Limb (tissue), 2 donors: ENCODE data around the gene SYT3.

Experiments
- DNase-seq, 2 donors: peaks; one replicate each; pipeline ENCODE4 v3.0.0-alpha.2; 2016; ENCODE audit errors: extremely low spot score in 2 of 2

SYT3 gene

GRCh38 chr19:50662651-50663481, 23.2 kb upstream of the SYT3 start:
- DNase-seq, result no peak

GRCh38 chr19:50661766-50662650, 22.3 kb upstream of the SYT3 start:
- DNase-seq, result no peak

- no peak for DNase-seq
Measured at GRCh38 chr19:50661023-50661422, 21.3 kb upstream of the SYT3 start.

- DNase-seq, result no peak
Measured at GRCh38 chr19:50660088-50660366, 20.3 kb upstream of the SYT3 start.

- DNase-seq, result peak in 1 of 2 donors; percentile 43
Measured at GRCh38 chr19:50659318-50660087, 19.8 kb upstream of the SYT3 start.

GRCh38 chr19:50658441-50659317, 19.0 kb upstream of the SYT3 start:
- DNase-seq, result peak; percentile 34 to 90

GRCh38 chr19:50657712-50658440, 18.2 kb upstream of the SYT3 start:
- peak; percentile 79 to 95 for DNase-seq

- DNase-seq, result no peak
Measured at GRCh38 chr19:50657222-50657669, 17.6 kb upstream of the SYT3 start.

GRCh38 chr19:50654882-50655281, 15.2 kb upstream of the SYT3 start:
- no peak for DNase-seq

GRCh38 chr19:50652722-50653121, 13.0 kb upstream of the SYT3 start:
- DNase-seq, result no peak

- no peak for DNase-seq
Measured at GRCh38 chr19:50651174-50651573, 11.5 kb upstream of the SYT3 start.

GRCh38 chr19:50649433-50650391, 10.0 kb upstream of the SYT3 start, which contains the start of gene C19orf81:
C19orf81 (plus strand) TSS chr19:50649445; CDS start chr19:50649445, 0 bp downstream.
- DNase-seq, result no peak

GRCh38 chr19:50648659-50649058, 9.0 kb upstream of the SYT3 start:
- DNase-seq, result no peak

GRCh38 chr19:50647879-50648615, 8.4 kb upstream of the SYT3 start:
- DNase-seq, result no peak

GRCh38 chr19:50646074-50646807, 6.6 kb upstream of the SYT3 start:
- DNase-seq, result no peak

GRCh38 chr19:50645107-50645506, 5.4 kb upstream of the SYT3 start:
- no peak for DNase-seq

- DNase-seq, result no peak
Measured at GRCh38 chr19:50644315-50644915, 4.7 kb upstream of the SYT3 start.
